BLaER1 (cell line): ENCODE measurements around the gene MAPK8.

Experiments
- H3K27ac ChIP-seq: shearing (Covaris generic); formaldehyde crosslinking; 2 replicates; pipeline ENCODE4 v1.8.1; 2022
- H3K27me3 ChIP-seq: shearing (Covaris generic); formaldehyde crosslinking; 2 replicates; pipeline ENCODE4 v1.8.1; 2022
- H3K36me3 ChIP-seq: shearing (Covaris generic); formaldehyde crosslinking; 2 replicates; pipeline ENCODE4 v1.8.1; 2022
- H3K4me1 ChIP-seq: shearing (Covaris generic); formaldehyde crosslinking; 2 replicates; pipeline ENCODE4 v1.8.1; 2022
- H3K4me2 ChIP-seq: shearing (Covaris generic); formaldehyde crosslinking; 2 replicates; pipeline ENCODE4 v1.8.1; 2022
- H3K4me3 ChIP-seq: shearing (Covaris generic); formaldehyde crosslinking; 2 replicates; pipeline ENCODE4 v1.8.1; 2022
- H3K9ac ChIP-seq: shearing (Covaris generic); formaldehyde crosslinking; 2 replicates; pipeline ENCODE4 v1.8.1; 2022
- H3K9me3 ChIP-seq: shearing (Covaris generic); formaldehyde crosslinking; 2 replicates; pipeline ENCODE4 v1.8.1; 2022
- H4K20me1 ChIP-seq: shearing (Covaris generic); formaldehyde crosslinking; 2 replicates; pipeline ENCODE4 v1.8.1; 2022
- Cebpa-rat ChIP-seq: shearing (Covaris generic); IDR thresholded peaks from 2 replicates; pipeline ENCODE4 v1.8.1; 2022

MAPK8 gene

DNA sequence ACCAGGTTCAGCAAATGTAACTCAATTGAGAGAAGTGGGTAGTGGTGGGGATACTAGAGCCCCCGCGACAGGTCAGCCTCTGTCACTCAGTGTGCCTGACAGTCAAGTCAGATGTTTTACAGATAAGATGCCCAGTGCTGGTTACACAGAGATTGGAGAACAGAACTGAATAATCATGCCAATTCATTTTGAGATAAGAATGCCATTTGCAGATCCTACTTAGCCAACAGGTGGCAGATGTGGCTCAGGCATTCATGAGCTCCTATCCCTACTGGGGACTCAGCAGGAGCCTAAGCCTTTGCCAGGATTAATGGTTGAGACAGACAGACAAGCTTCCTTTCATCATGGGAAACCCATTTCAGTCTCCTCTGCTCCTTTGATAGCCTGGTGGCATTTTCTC is 137.8 kb downstream of the MAPK8 start:
- H3K4me1 ChIP-seq, result peaks cover 31% of the 10 kb centered on the region
- H3K9me3 ChIP-seq, result no peaks in the 10 kb centered on the region
- H3K4me2 ChIP-seq, result no peak overlapping the region
- H4K20me1 ChIP-seq, result no peaks in the 10 kb centered on the region
- no peaks in the 10 kb centered on the region for H3K27me3 ChIP-seq
- H3K27ac ChIP-seq, result no peak overlapping the region
- H3K9ac ChIP-seq, result no peak overlapping the region
- peaks cover 7% of the 10 kb centered on the region; the same call in 1 of the 2 replicates for H3K36me3 ChIP-seq
- no peak overlapping the region for H3K4me3 ChIP-seq
- TF ChIP-seq Cebpa-rat, result no peak

GRCh38 chr10:48444861-48445841 is 138.7 kb downstream of the MAPK8 start:
- no peak for TF ChIP-seq Cebpa-rat
- H3K4me1 ChIP-seq, result peaks cover 24% of the 10 kb centered on the region
- no peaks in the 10 kb centered on the region for H3K27me3 ChIP-seq
- no peak overlapping the region for H3K4me3 ChIP-seq
- no peaks in the 10 kb centered on the region for H4K20me1 ChIP-seq
- H3K4me2 ChIP-seq, result no peak overlapping the region
- H3K27ac ChIP-seq, result 0 out of 2 replicates have a peak overlapping the region, but pooled peaks have one; percentile 13
- no peak overlapping the region for H3K9ac ChIP-seq
- H3K36me3 ChIP-seq, result peaks cover 3% of the 10 kb centered on the region; the same call in 1 of the 2 replicates
- no peaks in the 10 kb centered on the region for H3K9me3 ChIP-seq

DNA sequence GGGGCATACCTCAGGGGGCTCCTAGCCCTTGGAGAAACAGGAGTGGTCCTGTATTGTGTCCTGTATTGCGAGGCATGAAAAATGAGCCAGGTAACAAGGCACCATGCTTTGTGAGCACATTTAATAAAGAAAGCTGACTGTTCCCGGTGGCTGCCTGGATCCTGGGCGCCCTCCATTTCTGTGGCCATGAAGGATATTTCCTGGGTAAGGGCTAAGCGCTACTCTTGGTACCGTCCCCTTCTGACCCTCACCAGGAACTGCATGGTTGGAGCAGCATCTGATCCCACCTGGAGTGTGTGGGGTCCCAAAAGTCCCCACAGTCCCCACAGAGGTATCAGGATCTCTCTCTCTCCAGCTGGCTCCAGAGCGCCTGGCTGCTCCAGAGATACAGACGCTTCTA is 139.5 kb downstream of the MAPK8 start:
- H3K4me1 ChIP-seq, result peaks cover 25% of the 10 kb centered on the region
- H3K4me2 ChIP-seq, result no peak overlapping the region
- H3K27me3 ChIP-seq, result no peaks in the 10 kb centered on the region
- H3K4me3 ChIP-seq, result no peak overlapping the region
- no peak overlapping the region for H3K9ac ChIP-seq
- H3K27ac ChIP-seq, result no peak overlapping the region
- no peaks in the 10 kb centered on the region for H3K9me3 ChIP-seq
- no peaks in the 10 kb centered on the region for H4K20me1 ChIP-seq
- peaks cover 3% of the 10 kb centered on the region; the same call in 1 of the 2 replicates for H3K36me3 ChIP-seq
- TF ChIP-seq Cebpa-rat, result no peak

- H4K20me1 ChIP-seq, result no peaks in the 10 kb centered on the region
- H3K9me3 ChIP-seq, result no peaks in the 10 kb centered on the region
- no peak overlapping the region for H3K4me3 ChIP-seq
- H3K4me2 ChIP-seq, result peak overlapping the region; percentile 20
- no peak for TF ChIP-seq Cebpa-rat
- H3K27me3 ChIP-seq, result no peaks in the 10 kb centered on the region
- H3K27ac ChIP-seq, result no peak overlapping the region
- H3K36me3 ChIP-seq, result peaks cover 3% of the 10 kb centered on the region; the same call in 1 of the 2 replicates
- H3K9ac ChIP-seq, result no peak overlapping the region
- H3K4me1 ChIP-seq, result peaks cover 29% of the 10 kb centered on the region
Observed at GRCh38 chr10:48446785-48447184, 140.3 kb downstream of the MAPK8 start.

DNA sequence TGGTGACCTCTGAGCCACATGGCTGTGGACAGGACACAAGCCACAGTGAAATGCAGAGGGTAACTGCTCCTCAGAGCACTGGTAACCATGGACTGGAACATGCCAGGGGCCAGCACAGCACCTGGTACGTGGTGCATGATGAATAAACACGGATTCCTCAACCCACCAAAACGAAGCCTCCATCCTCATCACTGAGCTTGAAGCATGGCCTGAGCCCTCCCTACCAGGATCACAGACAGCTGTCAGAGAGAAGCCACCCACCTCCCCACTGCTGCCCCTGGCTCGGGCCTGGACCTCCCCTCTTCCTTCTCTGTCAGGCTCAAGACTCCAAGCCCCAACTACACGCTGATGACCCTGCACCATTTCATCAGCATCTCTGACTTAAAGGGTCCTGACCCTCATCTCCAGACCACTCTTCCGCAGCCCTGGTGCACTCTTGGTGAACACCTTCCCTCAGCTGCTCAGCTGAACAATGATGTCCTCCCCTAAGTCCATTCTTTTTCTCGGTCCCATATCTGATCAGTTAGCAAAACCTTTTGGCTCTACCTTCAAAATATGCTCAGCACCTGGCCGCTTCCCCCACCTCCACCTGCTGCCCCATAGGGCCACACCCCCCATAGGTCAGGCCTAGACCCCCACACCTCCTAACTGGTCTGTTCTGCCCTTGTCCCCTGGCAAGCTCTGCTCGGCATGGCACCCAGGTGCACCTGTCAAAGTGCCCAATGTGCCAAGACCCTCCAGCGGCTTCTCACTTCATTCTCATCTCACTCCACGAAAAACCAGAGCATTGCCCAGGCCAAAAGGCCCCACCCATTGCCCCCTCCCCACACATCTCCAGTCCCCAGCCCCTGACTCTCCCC is 141.1 kb downstream of the MAPK8 start:
- Histone ChIP-seq H4K20me1 (no peaks in the 10 kb centered on the region), H3K36me3 (no peaks in the 10 kb centered on the region), H3K27me3 (no peaks in the 10 kb centered on the region), H3K4me1 (peaks cover 37% of the 10 kb centered on the region), H3K4me3 (no peak overlapping the region), H3K9me3 (no peaks in the 10 kb centered on the region), H3K9ac (no peak overlapping the region), H3K27ac (no peak overlapping the region), H3K4me2 (peak overlapping the region; percentile 20)
- TF ChIP-seq Cebpa-rat, result no peak

GRCh38 chr10:48448796-48449195 is 142.3 kb downstream of the MAPK8 start:
- Histone ChIP-seq H3K27ac (no peak overlapping the region), H3K4me3 (no peak overlapping the region), H3K4me1 (peaks cover 49% of the 10 kb centered on the region), H3K27me3 (no peaks in the 10 kb centered on the region), H3K9me3 (no peaks in the 10 kb centered on the region), H3K36me3 (no peaks in the 10 kb centered on the region), H4K20me1 (no peaks in the 10 kb centered on the region), H3K9ac (no peak overlapping the region), H3K4me2 (no peak overlapping the region)
- no peak for TF ChIP-seq Cebpa-rat

DNA sequence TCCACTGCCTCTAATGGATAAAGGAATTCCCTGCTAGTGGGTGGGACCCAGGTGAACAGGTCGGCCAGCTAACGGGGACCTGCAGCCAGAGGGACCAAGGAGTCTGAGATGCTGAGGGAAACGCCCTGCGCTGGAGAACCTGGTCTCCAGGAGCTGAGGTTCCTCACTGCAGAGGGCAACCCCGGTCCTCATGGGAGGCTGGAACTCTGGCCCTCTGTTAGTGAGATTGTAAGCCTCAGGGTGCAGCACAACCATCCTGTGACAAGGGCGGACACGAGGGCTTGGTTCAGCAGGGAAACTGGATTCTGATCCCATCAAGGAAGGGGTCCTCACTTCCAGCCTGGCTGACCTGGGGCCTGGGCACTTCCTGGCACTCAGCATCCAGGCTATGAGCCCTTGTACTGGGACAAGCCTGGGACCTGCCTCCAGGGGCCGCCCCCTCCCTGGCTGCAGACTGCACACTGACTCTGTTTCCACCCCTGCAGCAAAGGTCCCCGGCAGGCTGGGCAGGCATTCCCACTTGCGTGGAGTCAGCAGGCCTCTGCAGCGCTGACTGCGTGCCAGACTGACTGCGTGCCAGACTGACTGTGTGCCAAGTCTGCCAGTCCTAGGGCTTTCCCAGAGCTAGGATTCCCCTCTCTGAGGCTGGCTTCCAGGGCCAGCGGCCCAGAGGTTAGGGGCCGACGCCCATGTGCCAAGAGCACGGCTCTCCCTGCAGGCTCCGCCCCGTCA is 143.2 kb downstream of the MAPK8 start:
- peaks cover 58% of the 10 kb centered on the region for H3K4me1 ChIP-seq
- H3K9ac ChIP-seq, result no peak overlapping the region
- no peak overlapping the region for H3K4me2 ChIP-seq

DNA sequence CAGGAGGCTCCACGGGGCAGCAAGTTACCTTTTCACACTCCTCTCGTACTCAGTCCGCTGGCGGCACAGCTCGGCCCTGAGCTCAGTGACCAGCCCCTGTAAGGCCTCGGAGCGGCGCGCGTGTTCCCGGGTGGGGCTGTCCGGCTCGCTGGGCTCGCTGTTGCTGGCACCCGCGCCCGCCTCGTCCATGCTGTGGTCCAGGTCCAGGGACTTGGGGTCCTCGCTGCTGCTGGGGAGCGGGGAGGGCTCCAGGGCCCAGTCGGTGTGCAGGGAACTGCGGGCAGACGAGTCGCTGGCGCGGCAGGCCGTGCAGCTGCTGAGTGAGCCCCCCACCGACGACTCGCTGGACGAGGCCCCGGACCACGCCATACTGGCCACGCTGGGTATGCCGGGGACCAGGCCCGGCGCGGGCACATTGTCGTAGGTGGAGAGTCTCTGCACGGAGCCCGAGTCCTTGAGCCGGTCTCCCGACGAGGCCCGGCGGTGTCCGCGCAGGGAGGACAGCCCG is 143.8 kb downstream of the MAPK8 start:
- Histone ChIP-seq H3K27me3 (no peaks in the 10 kb centered on the region), H3K36me3 (no peaks in the 10 kb centered on the region), H4K20me1 (no peaks in the 10 kb centered on the region), H3K4me1 (peaks cover 58% of the 10 kb centered on the region), H3K4me2 (no peak overlapping the region), H3K9me3 (no peaks in the 10 kb centered on the region), H3K4me3 (no peak overlapping the region), H3K9ac (no peak overlapping the region), H3K27ac (no peak overlapping the region)
- no peak for TF ChIP-seq Cebpa-rat

More for the DNA sequence above, 143.2 kb downstream of the MAPK8 start:
- H3K27ac ChIP-seq, result no peak overlapping the region
- no peaks in the 10 kb centered on the region for H3K27me3 ChIP-seq
- no peak overlapping the region for H3K4me3 ChIP-seq
- no peaks in the 10 kb centered on the region for H3K36me3 ChIP-seq
- H4K20me1 ChIP-seq, result no peaks in the 10 kb centered on the region
- TF ChIP-seq Cebpa-rat, result no peak
- H3K9me3 ChIP-seq, result no peaks in the 10 kb centered on the region
